SU-DHL-6 (cell line): Measurements from ENCODE around the gene PHF23.

Experiments
- H2AFZ ChIP-seq: fragments of 200-600 bp; sonication (generic); 2 replicates; pipeline ENCODE4 v1.6.1; 2014; ENCODE audit warnings: low read depth, mild to moderate bottlenecking, moderate library complexity, mixed read lengths, antibody characterized with exemption, low read length; ENCODE audit not compliant: severe bottlenecking
- H3F3A ChIP-seq: fragments of 200-600 bp; shearing (Covaris generic); 2 replicates; pipeline ENCODE4 v1.6.0; 2016; ENCODE audit warnings: antibody characterized with exemption, mild to moderate bottlenecking; ENCODE audit not compliant: insufficient read depth
- H3K27ac ChIP-seq: fragments of 200-600 bp; sonication (generic); 2 replicates; pipeline ENCODE4 v1.5.1; 2016; ENCODE audit warnings: low read depth, mild to moderate bottlenecking, low read length, moderate library complexity, mixed read lengths
- H3K27me3 ChIP-seq: fragments of 200-600 bp; sonication (generic), shearing (Covaris generic); 2 replicates; pipeline ENCODE4 v1.6.0; 2014; ENCODE audit warnings: mild to moderate bottlenecking, low read length
- H3K36me3 ChIP-seq: fragments of 200-600 bp; sonication (generic); 2 replicates; pipeline ENCODE4 v1.6.1; 2014; ENCODE audit warnings: mild to moderate bottlenecking, low read length, mixed read lengths
- H3K4me2 ChIP-seq: fragments of 300-600, 200-600 bp; shearing (Covaris generic), sonication (generic); 2 replicates; pipeline ENCODE4 v1.6.0; 2014; ENCODE audit warnings: low read length, low read depth, mild to moderate bottlenecking; ENCODE audit not compliant: poor library complexity, severe bottlenecking
- H3K4me3 ChIP-seq: fragments of 200-600 bp; sonication (generic); 2 replicates; pipeline ENCODE4 v1.5.1; 2014; ENCODE audit warnings: antibody characterized with exemption, low read length, mild to moderate bottlenecking, mixed read lengths; ENCODE audit not compliant: insufficient read depth, poor library complexity, severe bottlenecking
- H3K79me2 ChIP-seq: fragments of 200-600 bp; sonication (generic); 2 replicates; pipeline ENCODE4 v1.6.1; 2014; ENCODE audit warnings: mild to moderate bottlenecking, low read length, moderate library complexity; ENCODE audit not compliant: insufficient read depth
- H3K9ac ChIP-seq: fragments of 200-600 bp; sonication (generic); 2 replicates; pipeline ENCODE4 v1.7.0; 2014; ENCODE audit warnings: mild to moderate bottlenecking, low read length
- H3K9me2 ChIP-seq: fragments of 200-600 bp; sonication (generic); replicated peaks from 2 replicates; pipeline ENCODE4 v1.6.1; 2014; ENCODE audit warnings: low read length; ENCODE audit not compliant: insufficient read depth
- H3K9me3 ChIP-seq: fragments of 200-600 bp; sonication (generic); 2 replicates; pipeline ENCODE4 v1.6.1; 2014; ENCODE audit warnings: low read length, mixed read lengths; ENCODE audit not compliant: insufficient read depth
- H4K20me1 ChIP-seq: fragments of 200-600 bp; sonication (generic); 2 replicates; pipeline ENCODE4 v1.6.1; 2014; ENCODE audit warnings: low read depth, mild to moderate bottlenecking, antibody characterized with exemption, low read length, moderate library complexity, mixed read lengths
- CTCF ChIP-seq: fragments of 200-600 bp; sonication (generic); IDR thresholded peaks from one replicate; pipeline ENCODE4 v1.5.1; 2017; ENCODE audit warnings: antibody characterized with exemption, mild to moderate bottlenecking, low read length, moderate library complexity; ENCODE audit not compliant: insufficient read depth, poor library complexity, severe bottlenecking
- EZH2phosphoT487 ChIP-seq: fragments of 200-600 bp; sonication (generic), shearing (Covaris generic); conservative IDR thresholded peaks from 2 replicates; pipeline ENCODE4 v1.6.1; 2018; ENCODE audit warnings: mild to moderate bottlenecking, antibody characterized with exemption, low read length, moderate library complexity, mixed read lengths

The PHF23 gene

GRCh38 chr17:7256766-7257456 is 17.7 kb upstream of the PHF23 start:
- Histone ChIP-seq H3K9me3 (no peaks in the 10 kb centered on the region), H3K4me3 (no peak overlapping the region), H3K4me2 (no peak overlapping the region), H3K36me3 (peaks cover 8% of the 10 kb centered on the region; the same call in 1 of the 2 replicates), H3F3A (0 out of 2 replicates have a peak, but pooled peaks cover 3% of the 10 kb centered on the region), H3K79me2 (peaks cover 12% of the 10 kb centered on the region), H3K27ac (no peak overlapping the region), H3K9ac (no peak overlapping the region), H3K27me3 (no peaks in the 10 kb centered on the region), H2AFZ (no peak overlapping the region), H4K20me1 (no peaks in the 10 kb centered on the region), H3K9me2 (no peaks in the 10 kb centered on the region)
- TF ChIP-seq EZH2phosphoT487 (no peak), CTCF (no peak)

DNA sequence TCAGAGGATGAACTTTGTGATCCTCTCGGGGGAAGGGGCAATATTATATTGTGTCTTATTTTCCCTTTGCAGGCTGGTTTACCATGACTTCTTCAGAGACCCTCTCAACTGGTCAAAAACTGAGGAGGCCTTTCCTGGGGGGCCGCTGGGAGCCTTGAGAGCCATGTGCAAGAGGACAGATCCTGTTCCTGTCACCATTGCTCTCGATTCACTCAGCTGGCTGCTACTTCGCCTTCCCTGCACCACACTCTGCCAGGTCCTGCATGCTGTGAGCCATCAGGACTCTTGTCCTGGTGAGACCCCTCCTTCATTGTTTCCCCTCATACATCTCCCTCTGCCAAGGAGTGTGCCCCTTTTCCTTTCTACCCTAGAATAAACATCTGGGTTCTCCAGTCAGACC is 15.3 kb upstream of the PHF23 start:
- TF ChIP-seq CTCF (no peak), EZH2phosphoT487 (no peak)
- Histone ChIP-seq H3K9me3 (no peaks in the 10 kb centered on the region), H3K4me2 (no peak overlapping the region), H3K4me3 (no peak overlapping the region), H3K79me2 (peaks cover 31% of the 10 kb centered on the region), H3K27ac (no peak overlapping the region), H3K36me3 (peaks cover 8% of the 10 kb centered on the region; the same call in 1 of the 2 replicates), H3F3A (0 out of 2 replicates have a peak, but pooled peaks cover 3% of the 10 kb centered on the region), H2AFZ (no peak overlapping the region), H4K20me1 (no peaks in the 10 kb centered on the region), H3K9ac (no peak overlapping the region), H3K9me2 (no peaks in the 10 kb centered on the region), H3K27me3 (no peaks in the 10 kb centered on the region)

DNA sequence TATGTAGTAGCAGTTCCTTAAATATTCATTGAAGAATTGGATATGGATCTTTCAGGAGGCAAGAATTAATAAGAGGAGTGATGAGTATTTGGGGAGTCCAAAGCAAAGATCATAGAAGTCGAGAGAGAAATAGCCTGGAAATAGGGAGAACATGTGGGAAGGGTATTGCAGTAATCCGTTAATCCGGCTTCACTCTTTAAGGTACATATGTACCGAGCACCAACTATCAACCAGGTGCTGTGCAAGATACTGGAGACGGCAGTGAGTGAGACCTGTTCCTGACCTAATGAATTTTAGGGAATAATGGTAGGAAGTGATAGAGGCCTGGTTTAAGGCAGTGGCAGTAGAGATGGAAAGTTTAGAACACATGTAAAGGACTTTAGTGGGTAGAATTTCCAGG is 13.8 kb upstream of the PHF23 start:
- peak overlapping the region; percentile 81; the same call in 1 of the 2 replicates for H3K27ac ChIP-seq
- H3K4me2 ChIP-seq = peak overlapping the region; percentile 84
- peaks cover 6% of the 10 kb centered on the region; the same call in 1 of the 2 replicates for H3K36me3 ChIP-seq
- no peak for TF ChIP-seq EZH2phosphoT487
- no peak for TF ChIP-seq CTCF
- H3K9ac ChIP-seq = peak overlapping the region; percentile 99
- no peaks in the 10 kb centered on the region for H3K9me2 ChIP-seq
- H3K79me2 ChIP-seq = peaks cover 45% of the 10 kb centered on the region
- H2AFZ ChIP-seq = peak overlapping the region; percentile 57
- H3F3A ChIP-seq = 0 out of 2 replicates have a peak, but pooled peaks cover 3% of the 10 kb centered on the region
- H3K27me3 ChIP-seq = no peaks in the 10 kb centered on the region
- peak overlapping the region; percentile 74 for H3K4me3 ChIP-seq
- H4K20me1 ChIP-seq = no peaks in the 10 kb centered on the region
- no peaks in the 10 kb centered on the region for H3K9me3 ChIP-seq
